SK-N-SH (cell line): ENCODE results near the gene STEAP3. TPM values are rescaled to one million over a fixed set of nuclear protein-coding genes. Genes with fewer than 3 reads are reported as not detected.

ENCODE experiments used
- CTCF ChIA-PET: fragments of 300-600, 350-600 bp; formaldehyde crosslinking; extraction: SDS; loops from one replicate; lab custom pipeline; 2021; lab: Yijun Ruan, JAX
- POLR2A ChIA-PET: fragments of 350-600 bp; sonication (Branson Sonifier 250); formaldehyde crosslinking; extraction: SDS; loops from one replicate; lab custom pipeline; 2020; ENCODE audit warnings: antibody characterized with exemption, inconsistent platforms; lab: Yijun Ruan, JAX
- DNase-seq: peaks from one replicate; pipeline ENCODE4 v3.0.0; 2012
- H2AFZ ChIP-seq: fragments of 200-600 bp; sonication (generic); 2 replicates; pipeline ENCODE4 v1.8.1; 2016; ENCODE audit warnings: antibody characterized with exemption, mild to moderate bottlenecking, low read depth
- H3F3A ChIP-seq: fragments of 200-600 bp; sonication (generic); replicated peaks from 2 replicates; pipeline ENCODE3; 2016; ENCODE audit warnings: antibody characterized with exemption, mild to moderate bottlenecking; ENCODE audit not compliant: insufficient read depth
- H3K27ac ChIP-seq, 2 experiments: fragments of 200-500 bp in 1 of 2; fragments of 200-600 bp in 1 of 2; sonication (Bioruptor generic) in 1 of 2; sonication (generic), shearing (Covaris generic) in 1 of 2; 2 replicates each; pipeline versions ENCODE4 v1.5.1 to v1.6.1; 2014 to 2016; ENCODE audit warnings: low read depth in 2 of 2, inconsistent platforms in 1 of 2, low read length in 1 of 2, mild to moderate bottlenecking in 1 of 2, mixed read lengths in 1 of 2
- H3K27me3 ChIP-seq: fragments of 200-600 bp; sonication (generic), shearing (Covaris generic); 2 replicates; pipeline ENCODE4 v1.6.1; 2016; ENCODE audit warnings: mixed run types; ENCODE audit not compliant: insufficient read depth
- H3K36me3 ChIP-seq, 2 experiments: fragments of 200-500 bp in 1 of 2; fragments of 200-600 bp in 1 of 2; sonication (Bioruptor generic) in 1 of 2; sonication (generic) in 1 of 2; replicated peaks in 1 of 2; 2 replicates each; pipeline versions ENCODE3 to v1.5.1; 2014 to 2016; ENCODE audit warnings: low read length in 1 of 2, mild to moderate bottlenecking in 1 of 2; ENCODE audit not compliant: insufficient read depth in 2 of 2, control insufficient read depth in 1 of 2
- H3K4me1 ChIP-seq, 2 experiments: fragments of 200-500 bp in 1 of 2; fragments of 200-600 bp in 1 of 2; sonication (Bioruptor generic) in 1 of 2; sonication (generic), shearing (Covaris generic) in 1 of 2; 2 replicates each; pipeline versions ENCODE4 v1.5.1 to v1.6.1; 2014 to 2016; ENCODE audit warnings: low read depth in 1 of 2, low read length in 1 of 2, mixed run types in 1 of 2; ENCODE audit not compliant: insufficient read depth in 2 of 2, control insufficient read depth in 1 of 2
- H3K4me2 ChIP-seq: fragments of 200-600 bp; sonication (generic), shearing (Covaris generic); 2 replicates; pipeline ENCODE4 v1.6.1; 2017; ENCODE audit warnings: mixed run types
- H3K4me3 ChIP-seq, 2 experiments: fragments of 200-500 bp in 1 of 2; fragments of 200-600 bp in 1 of 2; sonication (Bioruptor generic) in 1 of 2; sonication (generic), shearing (Covaris generic) in 1 of 2; 2 replicates each; pipeline versions ENCODE4 v1.5.1 to v1.8.1; 2014 to 2016; ENCODE audit warnings: low read depth in 2 of 2, inconsistent platforms in 1 of 2, low read length in 1 of 2, mild to moderate bottlenecking in 1 of 2, mixed read lengths in 1 of 2, moderate library complexity in 1 of 2
- H3K79me2 ChIP-seq: fragments of 200-600 bp; sonication (generic); 2 replicates; pipeline ENCODE4 v1.8.1; 2017; ENCODE audit warnings: mild to moderate bottlenecking; ENCODE audit not compliant: insufficient read depth
- H3K9ac ChIP-seq: fragments of 200-600 bp; sonication (generic); 2 replicates; pipeline ENCODE4 v1.6.1; 2017; ENCODE audit warnings: mixed run types
- H3K9me2 ChIP-seq: fragments of 200-600 bp; sonication (generic); 2 replicates; pipeline ENCODE4 v1.6.1; 2017; ENCODE audit warnings: mixed run types
- H3K9me3 ChIP-seq: fragments of 200-600 bp; sonication (generic); 2 replicates; pipeline ENCODE4 v1.6.1; 2017; ENCODE audit warnings: mixed run types, mild to moderate bottlenecking, moderate library complexity
- H4K20me1 ChIP-seq: fragments of 200-600 bp; sonication (generic); 2 replicates; pipeline ENCODE4 v1.6.1; 2017; ENCODE audit warnings: mild to moderate bottlenecking, mixed run types; ENCODE audit not compliant: insufficient read depth
- ELF1 ChIP-seq: IDR thresholded peaks from 2 replicates; pipeline ENCODE4 v1.4.0; 2012
- GABPA ChIP-seq: IDR thresholded peaks from 2 replicates; pipeline ENCODE4 v1.4.0; 2012; ENCODE audit warnings: low read depth, mild to moderate bottlenecking
- GATA2 ChIP-seq: sonication (generic); formaldehyde crosslinking; IDR thresholded peaks from 2 replicates; pipeline ENCODE4 v1.5.0; 2020; ENCODE audit warnings: mild to moderate bottlenecking, missing genetic modification reagents
- JUND ChIP-seq: IDR thresholded peaks from 2 replicates; pipeline ENCODE4 v1.4.0; 2012
- MAX ChIP-seq: IDR thresholded peaks from 2 replicates; pipeline ENCODE4 v1.4.0; 2012; ENCODE audit warnings: low read depth
- MEF2A ChIP-seq: IDR thresholded peaks from 2 replicates; pipeline ENCODE4 v1.4.0; 2012; ENCODE audit warnings: low read depth, borderline replicate concordance
- MXI1 ChIP-seq: IDR thresholded peaks from 2 replicates; pipeline ENCODE4 v1.6.1; 2012; ENCODE audit warnings: mild to moderate bottlenecking, low read depth, low read length, improper control_type of control experiment
- PBX3 ChIP-seq: IDR thresholded peaks from 2 replicates; pipeline ENCODE4; 2012
- POLR2AphosphoS5 ChIP-seq: IDR thresholded peaks from 2 replicates; pipeline ENCODE4 v1.6.1; 2012; ENCODE audit warnings: low read depth, low read length
- RXRA ChIP-seq: IDR thresholded peaks from 2 replicates; pipeline ENCODE4 v1.4.0; 2012; ENCODE audit warnings: low read depth, mild to moderate bottlenecking, borderline replicate concordance
- SIN3A ChIP-seq: IDR thresholded peaks from 2 replicates; pipeline ENCODE4 v1.6.1; 2012; ENCODE audit warnings: low read depth, mild to moderate bottlenecking, low read length, moderate library complexity, borderline replicate concordance
- SMC3 ChIP-seq: IDR thresholded peaks from 2 replicates; pipeline ENCODE4 v1.6.1; 2012; ENCODE audit warnings: low read depth, low read length, improper control_type of control experiment
- TCF12 ChIP-seq: IDR thresholded peaks from 2 replicates; pipeline ENCODE4 v1.4.0; 2012
- TEAD4 ChIP-seq: IDR thresholded peaks from 2 replicates; pipeline ENCODE4 v1.4.0; 2012; ENCODE audit warnings: mild to moderate bottlenecking, borderline replicate concordance; ENCODE audit not compliant: insufficient read depth
- YY1 ChIP-seq: IDR thresholded peaks from 2 replicates; pipeline ENCODE4 v1.4.0; 2012; ENCODE audit warnings: low read depth, mild to moderate bottlenecking
- WGBS: methylation state at CpG from one replicate; pipeline ENCODE4 v1.1.6; 2017; ENCODE audit warnings: low lambda C conversion rate; 5-methylcytosine and 5-hydroxymethylcytosine counted together
- polyA plus RNA-seq, 3 experiments: library from polyadenylated mRNA; depleted of rRNA; stranded (reverse); fragments of >200 nt; gene quantifications; 2 replicates each; pipeline ENCODE4 v1.2.3, GENCODE V29; 2012
- TF ChIP-seq, protein P1 (sequence below): fragments of 150-350 bp; IDR thresholded peaks from 2 replicates; pipeline ENCODE4 v1.6.1; 2016; ENCODE audit warnings: mild to moderate bottlenecking, low read depth, low read length
- TF ChIP-seq, protein P2 (sequence below): fragments of 150-350 bp; IDR thresholded peaks from 2 replicates; pipeline ENCODE4 v1.6.1; 2017; ENCODE audit warnings: antibody characterized with exemption, low read length, low read depth, borderline replicate concordance
- TF ChIP-seq, protein P3 (sequence below): IDR thresholded peaks from 2 replicates; pipeline ENCODE4 v1.4.0; 2012; ENCODE audit warnings: low read depth, borderline replicate concordance

STEAP3 gene
- polyA plus RNA-seq, 1 of the 3 experiments (the other 2 are of a cell fraction) = 30.6 TPM

GRCh38 chr2:119181791-119182445, 41.7 kb upstream of the STEAP3 start:
- H3K27ac ChIP-seq = no peak overlapping the region
- peaks cover 0 to 6% of the 10 kb centered on the region in 2 experiments; a peak in 2 of 4 replicates for H3K4me1 ChIP-seq
- no peaks in the 10 kb centered on the region for H3K79me2 ChIP-seq
- H3K4me2 ChIP-seq = no peak overlapping the region
- H4K20me1 ChIP-seq = no peaks in the 10 kb centered on the region
- H3F3A ChIP-seq = no peaks in the 10 kb centered on the region
- WGBS = 64% methylated on average over 10 of the region's 13 CpGs
- H2AFZ ChIP-seq = no peak overlapping the region
- no peaks in the 10 kb centered on the region for H3K9me3 ChIP-seq
- H3K36me3 ChIP-seq = no peaks in the 10 kb centered on the region
- H3K9me2 ChIP-seq = no peaks in the 10 kb centered on the region
- H3K27me3 ChIP-seq = no peaks in the 10 kb centered on the region
- no peak for TF ChIP-seq TCF12
- no peak for TF ChIP-seq POLR2AphosphoS5
- TF ChIP-seq SMC3 = no peak
- TF ChIP-seq GABPA = no peak
- no peak for TF ChIP-seq MAX
- TF ChIP-seq, protein P1, sequence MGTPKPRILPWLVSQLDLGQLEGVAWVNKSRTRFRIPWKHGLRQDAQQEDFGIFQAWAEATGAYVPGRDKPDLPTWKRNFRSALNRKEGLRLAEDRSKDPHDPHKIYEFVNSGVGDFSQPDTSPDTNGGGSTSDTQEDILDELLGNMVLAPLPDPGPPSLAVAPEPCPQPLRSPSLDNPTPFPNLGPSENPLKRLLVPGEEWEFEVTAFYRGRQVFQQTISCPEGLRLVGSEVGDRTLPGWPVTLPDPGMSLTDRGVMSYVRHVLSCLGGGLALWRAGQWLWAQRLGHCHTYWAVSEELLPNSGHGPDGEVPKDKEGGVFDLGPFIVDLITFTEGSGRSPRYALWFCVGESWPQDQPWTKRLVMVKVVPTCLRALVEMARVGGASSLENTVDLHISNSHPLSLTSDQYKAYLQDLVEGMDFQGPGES = no peak
- no peak for TF ChIP-seq MXI1
- no peak for TF ChIP-seq JUND
- TF ChIP-seq YY1 = no peak
- TF ChIP-seq RXRA = no peak
- TF ChIP-seq, protein P2, sequence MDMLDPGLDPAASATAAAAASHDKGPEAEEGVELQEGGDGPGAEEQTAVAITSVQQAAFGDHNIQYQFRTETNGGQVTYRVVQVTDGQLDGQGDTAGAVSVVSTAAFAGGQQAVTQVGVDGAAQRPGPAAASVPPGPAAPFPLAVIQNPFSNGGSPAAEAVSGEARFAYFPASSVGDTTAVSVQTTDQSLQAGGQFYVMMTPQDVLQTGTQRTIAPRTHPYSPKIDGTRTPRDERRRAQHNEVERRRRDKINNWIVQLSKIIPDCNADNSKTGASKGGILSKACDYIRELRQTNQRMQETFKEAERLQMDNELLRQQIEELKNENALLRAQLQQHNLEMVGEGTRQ = no peak
- no peak for TF ChIP-seq GATA2 (CRISPR knock-in tag)
- TF ChIP-seq SIN3A = no peak
- no peak for TF ChIP-seq MEF2A
- TF ChIP-seq ELF1 = no peak
- TF ChIP-seq TEAD4 = no peak
- TF ChIP-seq PBX3 = no peak
- TF ChIP-seq, protein P3, sequence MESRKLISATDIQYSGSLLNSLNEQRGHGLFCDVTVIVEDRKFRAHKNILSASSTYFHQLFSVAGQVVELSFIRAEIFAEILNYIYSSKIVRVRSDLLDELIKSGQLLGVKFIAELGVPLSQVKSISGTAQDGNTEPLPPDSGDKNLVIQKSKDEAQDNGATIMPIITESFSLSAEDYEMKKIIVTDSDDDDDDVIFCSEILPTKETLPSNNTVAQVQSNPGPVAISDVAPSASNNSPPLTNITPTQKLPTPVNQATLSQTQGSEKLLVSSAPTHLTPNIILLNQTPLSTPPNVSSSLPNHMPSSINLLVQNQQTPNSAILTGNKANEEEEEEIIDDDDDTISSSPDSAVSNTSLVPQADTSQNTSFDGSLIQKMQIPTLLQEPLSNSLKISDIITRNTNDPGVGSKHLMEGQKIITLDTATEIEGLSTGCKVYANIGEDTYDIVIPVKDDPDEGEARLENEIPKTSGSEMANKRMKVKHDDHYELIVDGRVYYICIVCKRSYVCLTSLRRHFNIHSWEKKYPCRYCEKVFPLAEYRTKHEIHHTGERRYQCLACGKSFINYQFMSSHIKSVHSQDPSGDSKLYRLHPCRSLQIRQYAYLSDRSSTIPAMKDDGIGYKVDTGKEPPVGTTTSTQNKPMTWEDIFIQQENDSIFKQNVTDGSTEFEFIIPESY = no peak
- DNase-seq = no peak
- no peak overlapping the region for H3K9ac ChIP-seq
- ChIA-PET CTCF (no interaction called here), POLR2A (no interaction called here)
- H3K4me3 ChIP-seq = no peak overlapping the region
